ENCODE measurements around the gene ARL4D.

Gene ARL4D

DNA sequence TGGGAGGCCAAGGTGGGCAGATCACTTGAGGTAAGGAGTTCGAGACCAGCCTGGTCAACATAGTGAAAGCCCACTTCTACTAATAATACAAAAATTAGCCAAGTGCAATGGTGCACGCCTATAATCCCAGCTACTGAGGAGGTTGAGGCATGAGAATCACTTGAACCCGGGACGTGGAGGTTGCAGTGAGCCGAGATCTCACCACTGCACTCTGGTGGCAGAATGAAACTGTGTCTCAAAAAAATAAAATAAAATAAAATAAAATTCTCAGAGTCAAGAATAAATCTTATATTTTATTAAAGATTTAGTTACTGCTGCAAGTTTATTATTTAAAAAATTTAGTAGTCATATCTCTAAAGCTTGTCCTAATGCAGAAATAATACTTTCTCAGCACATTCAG is 29.7 kb downstream of the ARL4D start:
- Histone ChIP-seq H3K9me3 (ENCODE audit: control insufficient read depth, insufficient read depth, low read depth, low read length) (no peaks in the 10 kb centered on the region), H3K4me1 (ENCODE audit: control insufficient read depth, insufficient read depth, low read length) (no peaks in the 10 kb centered on the region; the same call in 1 of the 2 replicates), H3K27ac (ENCODE audit: extremely low read depth, low read depth, low read length) (no peak overlapping the region), H3K4me3 (ENCODE audit: low read depth, low read length) (no peak overlapping the region), H3K36me3 (ENCODE audit: control insufficient read depth in 2 of 2, insufficient read depth in 1 of 2, low read length in 2 of 2) (no peaks in the 10 kb centered on the region)
- POLR2A ChIA-PET = interaction anchor here (1.8 kb wide), 1 partner anchor 29 kb away, joined by 6 read pairs; the partner anchor contains the start of gene ARL4D
- TF ChIP-seq ZNF23 (tag by site-specific recombination; IDR thresholded peaks at IDR 0.05; ENCODE audit: borderline replicate concordance) (no peak), ZNF157 (tag by site-specific recombination; IDR thresholded peaks at IDR 0.05) (no peak), ZBTB17 (tag by site-specific recombination; IDR thresholded peaks at IDR 0.05) (no peak)
- TF ChIP-seq, protein P1, sequence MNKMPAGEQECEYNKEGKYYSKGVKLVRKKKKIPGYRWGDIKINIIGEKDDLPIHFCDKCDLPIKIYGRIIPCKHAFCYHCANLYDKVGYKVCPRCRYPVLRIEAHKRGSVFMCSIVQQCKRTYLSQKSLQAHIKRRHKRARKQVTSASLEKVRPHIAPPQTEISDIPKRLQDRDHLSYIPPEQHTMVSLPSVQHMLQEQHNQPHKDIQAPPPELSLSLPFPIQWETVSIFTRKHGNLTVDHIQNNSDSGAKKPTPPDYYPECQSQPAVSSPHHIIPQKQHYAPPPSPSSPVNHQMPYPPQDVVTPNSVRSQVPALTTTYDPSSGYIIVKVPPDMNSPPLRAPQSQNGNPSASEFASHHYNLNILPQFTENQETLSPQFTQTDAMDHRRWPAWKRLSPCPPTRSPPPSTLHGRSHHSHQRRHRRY (tag by site-specific recombination; IDR thresholded peaks at IDR 0.05) = no peak
- CTCF ChIA-PET = interaction anchor here (0.6 to 1.3 kb wide), 7 partner anchors 20 to 56 kb away, joined by 3 to 9 read pairs (median 4); partner anchors contain the start of gene ARL4D

DNA sequence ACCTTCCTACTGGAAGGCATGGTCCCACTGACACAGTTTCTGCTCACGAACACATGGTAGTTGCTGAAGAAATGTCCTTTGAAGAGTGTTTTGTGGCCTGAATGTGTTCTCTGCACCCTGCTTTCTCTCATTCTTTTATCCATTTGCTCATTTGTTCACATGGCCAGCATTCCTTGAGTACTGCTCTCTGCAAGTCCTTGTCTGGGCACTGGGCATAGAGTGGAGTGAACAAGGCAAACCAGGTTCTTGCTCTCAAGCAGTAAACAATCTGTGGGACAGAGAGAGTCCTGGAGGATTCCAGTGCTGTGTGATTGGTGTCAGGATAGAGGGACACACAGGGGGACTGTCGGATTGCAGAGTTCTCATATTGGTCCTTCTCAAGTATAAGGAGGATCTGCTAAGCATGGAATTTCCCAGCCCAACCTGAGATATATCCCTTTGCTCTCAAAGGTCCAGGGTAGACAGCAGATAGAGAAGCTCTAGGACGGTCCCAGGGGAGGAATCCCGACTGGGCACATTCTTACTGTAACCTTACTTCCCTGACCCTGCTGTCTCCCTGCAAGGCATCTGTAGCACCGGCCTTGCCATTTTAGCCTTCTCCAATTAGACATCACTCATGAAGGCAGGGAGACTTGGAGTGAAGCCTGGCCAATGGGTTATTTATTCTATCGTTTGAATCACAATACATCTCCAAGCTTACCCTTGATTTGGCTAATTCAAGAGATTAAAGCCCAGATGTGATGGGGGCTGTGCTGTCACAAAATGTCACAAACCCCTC is 32.3 kb downstream of the ARL4D start:
- H3K36me3 ChIP-seq (ENCODE audit: control insufficient read depth in 2 of 2, insufficient read depth in 1 of 2, low read length in 2 of 2) = no peaks in the 10 kb centered on the region
- no peaks in the 10 kb centered on the region; the same call in 1 of the 2 replicates for H3K4me1 ChIP-seq (ENCODE audit: control insufficient read depth, insufficient read depth, low read length)
- TF ChIP-seq, protein P2, sequence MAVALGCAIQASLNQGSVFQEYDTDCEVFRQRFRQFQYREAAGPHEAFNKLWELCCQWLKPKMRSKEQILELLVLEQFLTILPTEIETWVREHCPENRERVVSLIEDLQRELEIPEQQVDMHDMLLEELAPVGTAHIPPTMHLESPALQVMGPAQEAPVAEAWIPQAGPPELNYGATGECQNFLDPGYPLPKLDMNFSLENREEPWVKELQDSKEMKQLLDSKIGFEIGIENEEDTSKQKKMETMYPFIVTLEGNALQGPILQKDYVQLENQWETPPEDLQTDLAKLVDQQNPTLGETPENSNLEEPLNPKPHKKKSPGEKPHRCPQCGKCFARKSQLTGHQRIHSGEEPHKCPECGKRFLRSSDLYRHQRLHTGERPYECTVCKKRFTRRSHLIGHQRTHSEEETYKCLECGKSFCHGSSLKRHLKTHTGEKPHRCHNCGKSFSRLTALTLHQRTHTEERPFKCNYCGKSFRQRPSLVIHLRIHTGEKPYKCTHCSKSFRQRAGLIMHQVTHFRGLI (tag by site-specific recombination; IDR thresholded peaks at IDR 0.05) = 0 out of 2 replicates have a peak, but pooled peaks have one; percentile 34
- no peak for TF ChIP-seq SCRT2 (tag by site-specific recombination; IDR thresholded peaks at IDR 0.05)
- H3K9me3 ChIP-seq (ENCODE audit: control insufficient read depth, insufficient read depth, low read depth, low read length) = no peaks in the 10 kb centered on the region
- POLR2A ChIA-PET = interaction anchor here (1.0 kb wide), 1 partner anchor 32 kb away, joined by 3 read pairs; the partner anchor contains the start of gene ARL4D
- H3K27ac ChIP-seq (ENCODE audit: extremely low read depth, low read depth, low read length) = no peak overlapping the region
- CTCF ChIA-PET = interaction anchor here (1.6 to 2.8 kb wide), 3 partner anchors 9 to 52 kb away, joined by 5 to 14 read pairs (median 5); partner anchors contain the start of gene DHX8
- H3K4me3 ChIP-seq (ENCODE audit: low read depth, low read length) = no peak overlapping the region

- Histone ChIP-seq H3K9me3 (ENCODE audit: control insufficient read depth, insufficient read depth, low read depth, low read length) (no peaks in the 10 kb centered on the region), H3K27ac (ENCODE audit: extremely low read depth, low read depth, low read length) (no peak overlapping the region), H3K4me3 (ENCODE audit: low read depth, low read length) (no peak overlapping the region), H3K36me3 (ENCODE audit: control insufficient read depth in 2 of 2, insufficient read depth in 1 of 2, low read length in 2 of 2) (no peaks in the 10 kb centered on the region), H3K4me1 (ENCODE audit: control insufficient read depth, insufficient read depth, low read length) (no peaks in the 10 kb centered on the region; the same call in 1 of the 2 replicates)
- TF ChIP-seq MYNN (tag by site-specific recombination; IDR thresholded peaks at IDR 0.05; ENCODE audit: borderline replicate concordance) (no peak), ZFHX2 (tag by site-specific recombination; conservative IDR thresholded peaks at IDR 0.05) (0 out of 2 replicates have a peak, but pooled peaks have one; percentile 22)
- ChIA-PET CTCF (interaction anchor here (1.6 to 2.8 kb wide), 3 partner anchors 10 to 52 kb away, joined by 5 to 14 read pairs (median 5); partner anchors contain the start of gene DHX8), POLR2A (interaction anchor here (0.5 to 1.0 kb wide), 3 partner anchors 18 to 55 kb away, joined by 3 to 6 read pairs (median 5); partner anchors contain the start of gene ARL4D)
These were observed 33.1 kb downstream of the ARL4D start for GRCh38 chr17:43431714-43432523.

DNA sequence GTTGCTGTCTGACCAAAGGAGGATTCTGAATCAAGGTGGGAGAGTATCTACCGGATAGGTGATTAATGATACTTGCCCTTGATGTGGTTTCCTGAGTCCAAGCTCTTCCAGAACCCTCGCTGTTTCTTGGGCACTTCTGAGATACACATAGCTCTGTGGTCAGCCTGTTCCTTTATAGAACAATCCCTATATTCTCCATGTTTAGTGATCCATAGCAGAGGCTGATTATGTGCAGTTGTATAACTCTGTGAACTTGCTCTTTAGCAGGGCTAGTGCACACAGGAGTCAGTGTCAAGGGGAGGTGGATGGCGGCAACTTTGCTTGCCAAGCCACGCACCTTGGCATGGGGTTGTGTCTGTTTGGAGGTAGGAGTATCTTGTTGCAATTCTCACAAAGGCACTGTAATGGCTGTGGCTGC is 36.1 kb downstream of the ARL4D start:
- Histone ChIP-seq H3K36me3 (ENCODE audit: control insufficient read depth in 2 of 2, insufficient read depth in 1 of 2, low read length in 2 of 2) (no peaks in the 10 kb centered on the region), H3K4me3 (ENCODE audit: low read depth, low read length) (no peak overlapping the region), H3K9me3 (ENCODE audit: control insufficient read depth, insufficient read depth, low read depth, low read length) (no peaks in the 10 kb centered on the region), H3K27ac (ENCODE audit: extremely low read depth, low read depth, low read length) (no peak overlapping the region), H3K4me1 (ENCODE audit: control insufficient read depth, insufficient read depth, low read length) (no peaks in the 10 kb centered on the region; the same call in 1 of the 2 replicates)
- ChIA-PET CTCF (interaction anchor here (0.6 to 1.3 kb wide), 3 partner anchors 23 to 49 kb away, joined by 4 read pairs; partner anchors contain the start of gene DHX8), POLR2A (interaction anchor here (1.2 to 2.6 kb wide), 2 partner anchors 19 to 36 kb away, joined by 3 to 10 read pairs; partner anchors contain the start of gene ARL4D)
- no peak for TF ChIP-seq ZNF701 (tag by site-specific recombination; IDR thresholded peaks at IDR 0.05)
- TF ChIP-seq ZNF26 (tag by site-specific recombination; IDR thresholded peaks at IDR 0.05) = no peak
- TF ChIP-seq ZNF366 (tag by site-specific recombination; conservative IDR thresholded peaks at IDR 0.05) = no peak
- TF ChIP-seq ZNF747 (tag by site-specific recombination; IDR thresholded peaks at IDR 0.05) = no peak
- no peak for TF ChIP-seq HOXC10 (CRISPR knock-in tag; IDR thresholded peaks at IDR 0.05)
- TF ChIP-seq ZNF133 (tag by site-specific recombination; IDR thresholded peaks at IDR 0.05) = no peak
- TF ChIP-seq ZNF624 (tag by site-specific recombination; IDR thresholded peaks at IDR 0.05) = no peak
- no peak for TF ChIP-seq ZNF510 (tag by site-specific recombination; IDR thresholded peaks at IDR 0.05; ENCODE audit: insufficient replicate concordance)
- no peak for TF ChIP-seq ZNF292 (tag by site-specific recombination; IDR thresholded peaks at IDR 0.05; ENCODE audit: borderline replicate concordance, low read depth)
- TF ChIP-seq GLI4 (tag by site-specific recombination; IDR thresholded peaks at IDR 0.05) = no peak
- no peak for TF ChIP-seq ZNF48 (tag by site-specific recombination; IDR thresholded peaks at IDR 0.05)
- no peak for TF ChIP-seq ZNF10 (tag by site-specific recombination; IDR thresholded peaks at IDR 0.05)

Measured in HEK293 (cell line).